ENCODE measurements around the gene PRSS37. TPM values are rescaled to one million over a fixed set of nuclear protein-coding genes. Genes with fewer than 3 reads are reported as not detected.

The PRSS37 gene, protein sequence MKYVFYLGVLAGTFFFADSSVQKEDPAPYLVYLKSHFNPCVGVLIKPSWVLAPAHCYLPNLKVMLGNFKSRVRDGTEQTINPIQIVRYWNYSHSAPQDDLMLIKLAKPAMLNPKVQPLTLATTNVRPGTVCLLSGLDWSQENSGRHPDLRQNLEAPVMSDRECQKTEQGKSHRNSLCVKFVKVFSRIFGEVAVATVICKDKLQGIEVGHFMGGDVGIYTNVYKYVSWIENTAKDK
- total RNA-seq (2021), result not detected in 2 replicates
- Bru-seq, nascent RNA, result not detected
- not detected for BruChase-seq, experiment 1, labeled RNA remaining after a 2-hour chase
- not detected for BruChase-seq, experiment 2, labeled RNA remaining after a 6-hour chase
- long read RNA-seq, result 0 reads

DNA sequence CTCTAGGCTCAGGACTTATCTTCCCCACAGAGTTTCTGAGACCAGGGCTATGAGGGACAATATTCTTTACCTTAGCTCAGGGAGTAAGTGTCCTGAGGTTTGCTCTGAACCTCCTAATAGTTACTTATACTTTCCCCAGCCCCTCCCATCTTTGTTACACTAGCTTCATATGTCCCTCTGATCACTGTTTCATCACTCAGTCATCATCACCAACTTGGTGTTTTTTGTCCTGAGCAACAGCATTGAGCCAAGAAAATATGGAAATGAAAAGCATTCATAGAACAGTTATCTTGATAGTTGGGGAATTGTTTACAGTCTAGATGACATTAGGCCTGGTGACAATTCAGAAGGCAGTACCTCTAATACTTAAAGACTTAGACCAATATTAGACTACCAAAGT, at the start of gene PRSS37:
TSS of gene PRSS37 (minus strand) at position 101 of the 400 bp plus-strand sequence. CDS start 436 bp downstream, outside the sequence.
- H3K36me3 ChIP-seq (ENCODE audit: insufficient read depth, low read length, poor library complexity, severe bottlenecking), result no peaks in the 10 kb centered on the region
- no peak within 1 kb of the TSS for H3K27ac ChIP-seq (ENCODE audit: low read depth, low read length, poor library complexity, severe bottlenecking)
- intact Hi-C loops (cut with micrococcal nuclease; ENCODE audit: unreplicated experiment), result no loop called here
- H3K27me3 ChIP-seq (replicated peaks; ENCODE audit: insufficient read depth, low read depth, low read length, poor library complexity), result no peaks in the 10 kb centered on the region
- TF ChIP-seq, protein P1, sequence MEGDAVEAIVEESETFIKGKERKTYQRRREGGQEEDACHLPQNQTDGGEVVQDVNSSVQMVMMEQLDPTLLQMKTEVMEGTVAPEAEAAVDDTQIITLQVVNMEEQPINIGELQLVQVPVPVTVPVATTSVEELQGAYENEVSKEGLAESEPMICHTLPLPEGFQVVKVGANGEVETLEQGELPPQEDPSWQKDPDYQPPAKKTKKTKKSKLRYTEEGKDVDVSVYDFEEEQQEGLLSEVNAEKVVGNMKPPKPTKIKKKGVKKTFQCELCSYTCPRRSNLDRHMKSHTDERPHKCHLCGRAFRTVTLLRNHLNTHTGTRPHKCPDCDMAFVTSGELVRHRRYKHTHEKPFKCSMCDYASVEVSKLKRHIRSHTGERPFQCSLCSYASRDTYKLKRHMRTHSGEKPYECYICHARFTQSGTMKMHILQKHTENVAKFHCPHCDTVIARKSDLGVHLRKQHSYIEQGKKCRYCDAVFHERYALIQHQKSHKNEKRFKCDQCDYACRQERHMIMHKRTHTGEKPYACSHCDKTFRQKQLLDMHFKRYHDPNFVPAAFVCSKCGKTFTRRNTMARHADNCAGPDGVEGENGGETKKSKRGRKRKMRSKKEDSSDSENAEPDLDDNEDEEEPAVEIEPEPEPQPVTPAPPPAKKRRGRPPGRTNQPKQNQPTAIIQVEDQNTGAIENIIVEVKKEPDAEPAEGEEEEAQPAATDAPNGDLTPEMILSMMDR (conservative IDR thresholded peaks at IDR 0.05; ENCODE audit: low read depth, low read length), result no peak
- no peak for TF ChIP-seq EZH2 (IDR thresholded peaks at IDR 0.05; ENCODE audit: borderline replicate concordance, low read depth, low read length, poor library complexity, severe bottlenecking)
- ChIA-PET CTCF (no interaction called here), POLR2A (ENCODE audit: low non-redundant PET) (no interaction called here)
- H3K9me3 ChIP-seq (ENCODE audit: low read depth, low read length, poor library complexity, severe bottlenecking), result no peaks in the 10 kb centered on the region
- H3K4me1 ChIP-seq (ENCODE audit: insufficient read depth, low read length, poor library complexity, severe bottlenecking), result no peaks in the 10 kb centered on the region
- H3K4me3 ChIP-seq (ENCODE audit: low read depth, low read length, poor library complexity, severe bottlenecking), result no peak within 1 kb of the TSS
- no TSS peak for BruUV-seq (replicated peaks)
- no peak for DNase-seq (ENCODE audit: low spot score)

DNA sequence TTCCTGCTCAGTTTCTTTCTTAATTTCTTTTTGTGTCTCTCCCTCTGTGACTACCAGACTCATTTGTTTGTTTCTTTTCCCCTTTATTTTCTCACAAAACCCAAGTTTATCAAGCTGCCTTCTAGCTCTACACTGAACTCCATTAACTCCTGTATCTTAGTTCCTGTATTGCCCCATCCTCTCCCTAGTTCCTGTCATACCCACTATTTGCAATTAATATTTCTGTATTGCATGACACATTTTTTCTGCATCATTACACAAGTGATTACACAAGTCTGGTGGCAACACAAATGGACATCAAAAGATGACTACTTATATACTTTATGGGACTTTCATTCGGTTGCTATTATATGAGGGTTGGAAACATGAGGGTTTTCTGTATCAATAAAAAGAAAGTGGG, 48.0 kb upstream of the PRSS37 start:
- Histone ChIP-seq H3K4me3 (ENCODE audit: low read depth, low read length, poor library complexity, severe bottlenecking) (no peak overlapping the region), H3K27me3 (replicated peaks; ENCODE audit: insufficient read depth, low read depth, low read length, poor library complexity) (no peaks in the 10 kb centered on the region), H3K27ac (ENCODE audit: low read depth, low read length, poor library complexity, severe bottlenecking) (no peak overlapping the region), H3K4me1 (ENCODE audit: insufficient read depth, low read length, poor library complexity, severe bottlenecking) (no peaks in the 10 kb centered on the region), H3K9me3 (ENCODE audit: low read depth, low read length, poor library complexity, severe bottlenecking) (no peaks in the 10 kb centered on the region), H3K36me3 (ENCODE audit: insufficient read depth, low read length, poor library complexity, severe bottlenecking) (no peaks in the 10 kb centered on the region)
- TF ChIP-seq EZH2 (IDR thresholded peaks at IDR 0.05; ENCODE audit: borderline replicate concordance, low read depth, low read length, poor library complexity, severe bottlenecking), result no peak
- TF ChIP-seq, protein P1 (conservative IDR thresholded peaks at IDR 0.05; ENCODE audit: low read depth, low read length), result no peak
- ChIA-PET POLR2A (ENCODE audit: low non-redundant PET) (no interaction called here), CTCF (interaction anchor here (0.7 kb wide), 1 partner anchor 473 kb away, joined by 4 read pairs; no protein-coding TSS in a partner anchor)
- no peak for DNase-seq (ENCODE audit: low spot score)
- intact Hi-C loops (cut with micrococcal nuclease; ENCODE audit: unreplicated experiment), result no loop called here
- no TSS peak for BruUV-seq (replicated peaks)

DNA sequence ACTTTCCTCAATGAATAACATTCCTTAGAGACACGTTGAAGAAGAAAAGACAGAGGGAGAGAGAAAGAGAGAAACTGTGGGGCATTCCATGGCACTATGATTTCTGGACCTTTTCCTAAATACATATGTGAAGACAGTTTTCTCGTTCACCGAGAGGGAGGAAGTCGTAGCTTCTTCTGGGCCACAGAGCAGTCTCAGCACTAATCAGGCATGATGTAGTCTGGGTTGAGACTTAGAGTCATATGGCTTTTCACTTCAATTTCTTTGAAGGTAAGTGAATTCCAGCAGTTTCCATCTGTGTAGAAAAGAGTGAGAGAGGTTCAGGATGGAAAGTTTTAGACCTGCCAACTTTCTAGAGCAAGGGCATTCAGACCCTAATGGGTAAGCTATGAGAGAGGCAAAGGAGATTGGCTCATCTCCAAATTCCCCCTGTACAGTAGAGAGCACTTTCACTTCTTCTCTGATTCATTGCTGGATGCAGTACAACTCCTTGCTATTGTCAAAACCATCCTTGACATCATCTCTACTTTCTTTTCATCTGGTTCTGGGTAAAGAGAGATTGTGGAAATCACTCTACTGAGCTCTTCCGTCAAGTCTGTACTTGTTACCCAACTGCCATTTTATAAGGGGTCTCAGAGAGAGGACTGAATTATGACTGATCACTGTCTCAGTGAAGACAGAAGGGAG, 43.4 kb upstream of the PRSS37 start:
- intact Hi-C loops (cut with micrococcal nuclease; ENCODE audit: unreplicated experiment), result no loop called here
- Histone ChIP-seq H3K4me3 (ENCODE audit: low read depth, low read length, poor library complexity, severe bottlenecking) (no peak overlapping the region), H3K36me3 (ENCODE audit: insufficient read depth, low read length, poor library complexity, severe bottlenecking) (no peaks in the 10 kb centered on the region), H3K4me1 (ENCODE audit: insufficient read depth, low read length, poor library complexity, severe bottlenecking) (no peaks in the 10 kb centered on the region), H3K9me3 (ENCODE audit: low read depth, low read length, poor library complexity, severe bottlenecking) (no peaks in the 10 kb centered on the region), H3K27me3 (replicated peaks; ENCODE audit: insufficient read depth, low read depth, low read length, poor library complexity) (no peaks in the 10 kb centered on the region), H3K27ac (ENCODE audit: low read depth, low read length, poor library complexity, severe bottlenecking) (no peak overlapping the region)
- no TSS peak for BruUV-seq (replicated peaks)
- POLR2A ChIA-PET (ENCODE audit: low non-redundant PET), result no interaction called here
- no peak for DNase-seq (ENCODE audit: low spot score)
- CTCF ChIA-PET, result no interaction called here
- TF ChIP-seq EZH2 (IDR thresholded peaks at IDR 0.05; ENCODE audit: borderline replicate concordance, low read depth, low read length, poor library complexity, severe bottlenecking), result no peak
- TF ChIP-seq, protein P1 (conservative IDR thresholded peaks at IDR 0.05; ENCODE audit: low read depth, low read length), result no peak
